Stimulated activated CD4-positive, alpha-beta T cell treated with anti-CD3 and anti-CD28 coated beads, TNF-alpha, amount 100 ng/mL, for 48 hours (primary cell): Measurements from ENCODE around the gene DNASE1L3.

ENCODE experiments used
- DNase-seq, 3 donors: peaks; one replicate each; pipeline ENCODE4 v3.0.0-alpha.2; 2020; ENCODE audit warnings: low read depth in 3 of 3

DNASE1L3 gene

DNA sequence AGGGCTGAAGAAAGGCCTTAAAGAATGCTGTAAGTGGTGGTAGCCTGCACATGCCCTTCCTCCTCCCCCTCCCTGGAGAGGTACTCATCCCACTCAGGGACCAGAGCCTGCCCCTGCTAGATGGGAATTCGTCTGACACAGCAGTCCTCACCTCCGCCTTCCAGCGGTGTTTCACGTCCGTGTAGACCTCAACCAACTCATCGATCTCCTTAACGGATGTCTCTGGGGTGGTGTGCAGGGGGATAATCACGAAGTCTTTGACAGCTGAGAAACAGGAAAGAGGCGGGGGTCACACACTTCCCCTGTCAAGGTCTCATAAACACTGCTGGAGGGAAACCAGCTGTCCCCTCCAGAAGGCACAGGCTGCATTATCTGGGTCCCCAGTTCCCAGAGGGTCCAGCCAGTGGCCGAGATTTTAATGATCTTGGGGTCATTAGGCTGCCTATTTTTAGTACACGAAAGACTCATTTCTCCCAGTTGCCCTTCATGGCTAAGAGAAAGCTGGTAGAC lies 9.9 kb downstream of the DNASE1L3 start:
- DNase-seq: no peak

DNA sequence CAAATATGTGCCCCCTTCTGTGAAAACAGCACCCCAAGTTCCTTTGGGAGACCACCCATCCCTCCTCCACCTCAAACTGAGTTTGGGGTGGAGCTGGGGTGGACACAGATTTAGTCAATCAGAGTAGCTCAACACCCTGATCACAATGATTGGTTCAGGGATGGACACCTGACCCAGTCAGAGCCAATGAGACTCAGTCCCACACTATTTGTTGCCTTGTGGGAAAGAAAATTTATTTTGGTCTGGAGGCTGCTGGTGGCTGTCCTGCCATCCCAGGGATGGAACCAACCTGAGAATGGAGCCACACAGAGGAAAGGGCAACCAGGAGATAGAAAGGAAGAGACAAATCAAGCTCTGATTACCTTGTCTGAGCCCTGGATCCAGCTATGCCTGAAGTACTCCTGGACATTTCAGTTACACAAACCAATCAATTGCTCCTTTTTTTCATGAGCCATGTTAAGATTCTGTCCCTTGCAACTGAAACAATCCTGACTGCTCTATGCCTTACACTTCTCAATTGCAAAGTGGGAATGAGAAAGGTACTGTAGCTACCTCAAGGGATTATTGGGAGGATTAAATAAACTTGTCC lies 10.6 kb downstream of the DNASE1L3 start:
- no peak for DNase-seq

DNA sequence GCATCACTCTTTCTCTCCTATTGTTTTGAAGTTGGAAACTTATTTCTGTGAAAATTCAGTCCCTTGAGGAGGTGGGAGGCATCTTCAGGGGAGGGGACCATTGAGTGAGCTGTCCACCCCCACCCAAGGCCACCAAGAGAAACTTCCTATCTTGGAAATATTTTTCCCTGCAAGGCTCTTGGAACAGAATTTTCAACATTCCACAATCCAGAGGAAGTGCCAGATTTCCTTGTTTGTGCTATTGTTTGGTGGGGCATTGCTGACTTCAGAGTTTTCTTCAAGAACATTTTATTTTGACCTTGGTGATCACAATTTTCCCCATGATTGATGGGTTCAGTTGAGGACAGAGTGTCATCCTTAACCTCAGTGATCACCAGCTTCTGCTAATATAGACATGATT lies 12.0 kb downstream of the DNASE1L3 start:
- DNase-seq: no peak

DNA sequence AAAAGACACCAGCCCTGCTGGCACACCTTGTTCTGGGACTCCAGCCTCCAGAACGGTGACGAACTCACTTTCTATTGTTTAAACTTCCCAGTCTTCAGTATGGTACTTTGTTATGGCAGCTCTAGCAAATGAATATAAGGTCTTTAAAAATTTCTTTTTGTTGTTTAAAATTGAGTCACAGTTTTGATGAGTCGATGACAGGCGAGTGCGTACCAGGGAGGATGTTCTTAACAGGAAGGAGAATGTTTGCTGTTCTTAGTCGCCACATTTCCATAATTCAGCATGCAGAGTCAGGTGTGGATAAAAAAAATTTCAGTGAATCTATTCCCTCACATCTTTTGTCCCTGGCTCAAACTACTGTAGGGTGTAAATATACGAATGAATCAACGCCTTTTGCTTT lies 12.4 kb downstream of the DNASE1L3 start:
- DNase-seq: no peak

DNA sequence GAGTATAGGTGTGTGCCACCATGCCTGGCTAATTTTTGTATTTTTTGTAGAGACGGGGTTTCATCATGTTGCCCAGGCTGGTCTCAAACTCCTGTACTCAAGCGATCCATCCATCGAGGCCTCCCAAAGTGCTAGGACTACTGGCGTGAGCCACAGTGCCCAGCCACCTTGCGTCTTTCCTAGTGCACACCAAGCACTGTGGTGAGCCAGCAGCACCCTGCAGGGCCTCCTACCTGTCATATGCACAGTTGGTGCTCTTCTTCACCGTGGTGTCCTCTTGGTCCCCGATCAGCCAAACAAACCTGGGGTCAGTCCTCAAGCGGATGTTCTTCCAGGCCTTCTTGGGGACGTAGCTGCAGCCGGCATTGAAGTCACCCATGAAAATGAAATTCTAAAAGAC lies 13.2 kb downstream of the DNASE1L3 start:
- DNase-seq: no peak

DNA sequence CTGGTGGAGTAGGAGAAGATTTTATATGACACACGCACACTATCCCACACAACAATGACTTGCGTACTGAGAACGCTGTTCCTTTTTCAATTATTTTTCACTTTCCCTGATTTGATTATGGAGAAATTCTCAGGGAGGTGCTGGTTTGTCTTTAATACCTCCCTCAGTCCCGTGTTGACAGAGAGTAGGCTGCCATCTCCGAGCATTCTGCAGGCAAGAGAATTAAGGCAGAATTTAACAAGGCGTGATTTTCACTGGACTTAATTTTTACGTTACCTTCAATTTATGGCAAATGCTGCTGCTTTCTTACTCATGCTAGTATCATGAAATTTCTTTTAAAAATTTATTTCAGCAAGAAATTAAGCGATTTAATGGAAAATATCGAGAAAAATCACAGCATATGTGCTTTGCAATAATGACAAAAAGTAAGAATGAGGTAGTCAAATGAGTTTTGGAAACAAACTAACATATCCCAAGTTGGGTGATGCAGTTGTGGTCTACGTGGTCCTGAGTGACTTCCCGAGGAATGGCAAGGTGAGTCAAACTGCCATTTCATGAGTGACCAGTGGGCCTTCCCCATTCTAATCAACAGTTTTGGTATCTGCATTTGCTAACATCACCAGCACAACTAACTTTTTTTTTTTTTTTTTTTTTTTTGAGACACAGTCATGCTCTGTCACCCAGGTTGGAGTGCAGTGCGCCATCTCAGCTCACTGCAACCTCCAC lies 16.9 kb downstream of the DNASE1L3 start:
- no peak for DNase-seq

DNA sequence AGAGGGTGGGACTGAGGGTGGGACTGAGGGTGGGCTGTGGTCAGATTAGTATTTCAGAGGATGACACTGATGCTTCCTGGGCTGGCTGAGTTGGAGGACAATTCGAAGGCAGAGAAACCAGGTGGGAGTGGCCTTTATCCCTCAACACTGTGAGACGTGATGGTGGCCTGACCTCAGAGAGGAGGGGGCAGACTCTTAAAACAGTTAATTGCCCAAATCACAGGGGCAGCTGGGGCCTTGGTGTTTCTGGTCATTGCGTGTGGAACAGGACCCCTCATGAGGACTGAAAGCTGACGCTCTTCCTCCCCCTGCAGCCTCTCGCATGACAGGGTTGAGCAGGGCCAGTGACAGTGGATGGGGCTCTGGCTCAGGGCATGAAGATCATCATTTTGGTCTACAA lies 18.7 kb downstream of the DNASE1L3 start:
- no peak for DNase-seq

DNA sequence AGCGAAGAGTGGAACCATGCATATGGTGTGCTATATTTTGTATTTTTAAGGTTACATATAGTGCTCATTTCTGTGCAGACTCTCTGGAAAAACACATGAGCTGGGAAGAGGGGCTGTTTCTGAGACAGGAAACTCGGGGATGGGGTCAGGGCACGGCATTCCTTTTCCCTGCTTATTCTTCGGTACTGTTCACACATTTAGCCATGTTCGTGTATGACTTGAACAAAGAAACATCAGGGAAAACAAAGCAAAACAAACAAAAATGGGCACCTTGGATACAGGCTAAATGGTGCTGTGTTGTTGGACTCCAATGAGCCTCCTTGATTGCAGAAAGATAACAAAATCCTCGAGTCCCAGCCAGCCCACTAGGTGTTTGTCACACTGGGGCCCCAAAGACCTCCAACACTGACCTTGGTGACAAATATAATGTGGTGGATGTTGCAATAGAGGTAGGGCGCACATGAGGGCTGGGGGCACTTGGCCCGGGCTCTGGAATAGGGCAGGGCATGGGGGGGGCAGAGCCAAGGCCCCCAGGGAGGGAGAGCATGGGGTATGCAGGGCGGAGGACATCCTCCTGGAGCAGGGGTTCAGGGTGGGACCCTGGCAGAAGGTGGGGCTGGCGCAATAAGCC lies 19.3 kb downstream of the DNASE1L3 start:
- DNase-seq: no peak

DNA sequence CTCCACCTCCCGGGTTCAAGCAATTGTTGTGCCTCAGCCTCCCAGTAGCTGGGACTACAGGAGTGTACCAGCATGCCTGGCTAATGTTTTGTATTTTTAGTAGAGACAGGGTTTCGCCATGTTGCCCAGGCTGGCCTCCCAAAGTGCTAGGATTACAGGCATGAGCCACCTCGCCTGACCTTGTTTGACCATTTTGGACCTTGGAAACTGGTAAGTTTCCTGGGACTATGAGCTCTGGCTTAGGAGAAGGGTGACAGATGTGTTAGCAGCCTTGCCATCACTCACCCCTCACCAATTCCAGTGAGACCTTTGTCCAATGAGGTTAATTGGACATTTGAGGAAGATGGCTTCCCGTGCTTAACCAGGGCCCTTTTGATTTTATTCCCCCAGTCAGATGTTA lies 19.9 kb downstream of the DNASE1L3 start:
- no peak for DNase-seq

DNA sequence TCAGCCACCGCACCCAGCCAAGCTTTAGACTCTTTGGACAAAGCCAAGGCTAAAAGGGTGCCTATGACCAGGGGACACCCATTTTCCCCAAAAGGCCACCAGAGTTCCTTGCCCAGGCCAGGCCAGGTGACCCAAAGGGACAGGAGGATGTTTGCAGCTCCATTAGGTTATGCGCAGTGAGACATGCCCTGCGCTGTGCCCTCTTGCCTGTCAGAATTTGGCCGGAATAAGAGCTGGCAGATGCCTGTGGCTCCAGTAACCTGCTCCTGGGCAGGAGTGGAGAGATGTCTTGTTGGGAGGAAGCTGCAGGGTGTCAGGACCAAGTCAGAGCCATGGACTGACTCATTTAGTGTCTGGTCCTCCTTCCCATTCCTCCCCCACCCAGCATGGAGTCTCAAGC lies 20.5 kb downstream of the DNASE1L3 start:
- DNase-seq: no peak

DNA sequence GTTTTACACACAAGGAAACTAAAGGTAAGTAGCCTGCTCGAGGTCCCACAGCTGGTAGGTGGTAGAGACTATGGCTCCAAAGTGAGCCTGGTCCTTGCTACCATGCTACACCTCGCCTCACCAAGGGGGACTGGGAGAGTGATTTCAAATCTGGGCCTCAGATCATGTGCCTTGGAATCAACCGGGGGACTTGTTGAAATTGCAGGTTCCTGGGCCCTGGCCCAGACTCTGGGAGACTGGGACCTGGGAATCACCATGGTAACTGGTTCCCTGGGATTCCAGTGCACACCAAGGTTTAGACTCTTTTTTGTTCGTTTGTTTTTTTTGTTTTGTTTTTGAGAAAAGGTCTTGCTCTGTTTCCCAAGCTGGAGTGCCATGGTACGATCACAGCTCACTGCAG lies 21.1 kb downstream of the DNASE1L3 start:
- DNase-seq: no peak

DNA sequence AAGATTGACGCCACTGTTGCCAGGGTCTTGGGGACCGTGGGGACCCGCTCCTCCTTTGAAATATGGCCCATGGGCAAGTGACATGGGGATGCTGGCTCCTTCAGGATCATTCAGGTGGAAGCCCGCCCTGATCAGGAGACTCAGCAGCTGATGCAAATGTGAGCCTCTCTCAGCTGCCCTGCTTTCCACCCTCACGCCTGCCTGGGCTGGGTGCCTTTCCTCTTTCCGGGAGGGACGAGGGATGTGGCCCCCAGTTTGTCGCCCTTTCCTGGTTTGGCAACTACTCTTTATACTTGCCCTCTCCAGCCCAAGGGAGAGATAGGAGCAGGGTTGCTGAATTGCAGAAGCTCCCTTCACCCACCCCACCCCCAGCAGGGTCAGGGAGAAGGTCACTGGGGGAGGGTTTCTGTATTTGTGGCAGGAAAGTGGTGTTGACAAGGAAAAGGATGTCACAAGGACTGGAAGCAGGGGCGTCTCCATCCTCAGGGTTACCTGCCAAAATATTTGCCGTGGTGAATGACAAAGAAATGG lies 21.8 kb downstream of the DNASE1L3 start:
- DNase-seq: no peak

DNA sequence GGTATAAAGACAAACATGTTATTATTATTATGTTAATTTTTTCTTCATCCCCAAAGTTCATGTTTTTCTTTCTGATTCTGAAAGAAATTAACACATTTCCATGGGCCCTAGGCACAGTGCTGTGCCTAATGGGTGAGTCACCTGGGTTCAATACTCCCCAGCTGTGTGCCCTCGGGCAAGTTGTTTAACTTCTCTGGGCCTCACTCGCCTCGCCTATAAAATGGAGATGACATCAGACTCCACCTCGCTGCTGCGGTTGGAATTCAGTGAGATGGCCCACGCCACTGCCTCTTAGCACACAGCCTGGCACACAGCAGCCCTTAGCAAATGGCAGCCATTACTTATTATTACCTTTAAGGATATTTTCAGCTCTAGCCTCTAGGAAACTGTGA lies 22.6 kb downstream of the DNASE1L3 start:
- no peak for DNase-seq

DNA sequence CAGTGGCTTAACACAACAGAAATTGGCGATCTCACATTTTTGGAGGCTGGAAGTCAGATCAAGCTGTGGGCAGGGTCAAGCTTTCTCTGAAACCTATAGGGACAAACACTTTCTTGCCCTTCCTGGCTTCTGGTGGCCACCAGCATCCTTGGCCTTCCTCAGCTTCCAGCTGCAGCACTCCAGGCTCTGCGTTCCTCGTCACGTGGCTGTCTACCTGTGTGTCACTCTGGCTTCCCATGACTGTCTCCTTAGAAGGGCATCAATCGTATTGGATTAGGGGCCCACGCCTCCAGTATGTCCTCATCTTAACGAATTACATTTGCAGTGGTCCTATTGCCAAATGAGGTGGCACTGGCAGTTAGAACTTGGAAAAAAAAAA lies 25.8 kb downstream of the DNASE1L3 start:
- no peak for DNase-seq

DNA sequence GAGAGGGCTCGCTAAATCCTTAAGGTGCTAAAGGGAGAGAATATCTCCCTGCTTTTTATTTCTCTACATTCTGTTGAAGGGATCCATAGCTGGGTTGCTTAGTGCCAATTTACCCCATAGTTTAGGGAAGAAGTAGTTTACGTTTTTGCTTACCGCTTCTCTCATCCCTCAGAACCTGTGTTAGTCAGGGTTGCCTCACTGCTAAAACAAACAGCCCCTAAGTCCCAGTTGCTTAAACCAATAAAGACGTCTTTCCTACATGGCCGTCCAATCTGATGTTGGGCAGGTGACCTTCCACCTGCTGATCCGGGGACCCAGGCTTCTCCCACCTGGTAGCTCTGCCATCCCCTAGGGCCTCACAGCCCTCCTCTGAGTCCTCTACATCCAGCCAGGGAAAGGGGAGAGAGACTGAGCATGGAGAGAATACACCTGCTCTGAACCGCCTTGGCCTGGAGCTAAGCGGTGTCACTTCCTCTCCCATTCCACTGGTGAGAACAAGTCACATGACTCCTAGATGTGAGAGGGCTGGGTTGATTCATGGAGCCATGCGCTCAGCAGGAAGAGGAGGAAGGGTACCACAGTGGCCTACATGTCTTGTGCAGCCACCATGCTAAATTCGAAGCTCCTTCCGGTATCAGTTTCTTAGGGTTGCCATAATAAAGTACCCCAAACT lies 26.3 kb downstream of the DNASE1L3 start:
- no peak for DNase-seq

DNA sequence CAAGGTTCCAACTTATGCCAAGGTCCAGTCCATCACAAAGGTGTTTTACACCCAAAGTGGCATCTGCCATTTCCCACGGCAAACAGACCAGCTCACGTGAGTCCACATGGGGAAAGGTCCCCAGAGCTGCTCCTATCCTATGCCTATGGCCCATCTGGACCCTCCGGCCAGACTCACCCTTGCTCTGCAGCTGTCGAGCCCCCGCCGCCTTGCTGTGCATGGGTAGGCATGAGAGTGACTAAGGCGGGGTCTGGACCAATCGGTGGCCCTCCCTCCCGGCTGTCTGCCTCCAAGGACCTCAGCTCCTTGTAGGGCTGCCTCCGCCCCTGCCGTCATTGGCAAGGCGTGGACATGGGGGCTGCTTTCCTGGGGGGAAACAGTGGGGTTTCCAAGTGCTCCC lies 26.9 kb downstream of the DNASE1L3 start:
- DNase-seq: no peak

DNA sequence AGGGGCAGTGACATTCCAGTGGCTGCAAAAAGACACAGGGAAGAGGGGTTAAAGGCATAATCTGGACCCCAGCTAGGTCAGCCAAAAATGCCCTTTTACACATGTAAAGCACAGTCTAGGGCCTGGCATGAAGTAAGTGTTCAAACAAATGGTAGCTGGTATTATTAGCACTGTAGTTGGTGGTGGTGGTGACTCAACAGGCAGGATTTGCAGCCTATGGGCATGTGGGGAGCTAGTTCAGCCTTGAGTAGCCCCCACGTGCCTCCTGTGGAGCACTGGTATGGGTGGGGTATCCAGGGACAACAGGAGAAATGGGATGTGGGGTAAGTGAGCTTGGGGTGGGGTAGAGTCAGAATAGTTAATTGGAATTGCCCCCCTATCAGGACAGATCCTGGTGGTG lies 27.6 kb downstream of the DNASE1L3 start:
- no peak for DNase-seq

DNA sequence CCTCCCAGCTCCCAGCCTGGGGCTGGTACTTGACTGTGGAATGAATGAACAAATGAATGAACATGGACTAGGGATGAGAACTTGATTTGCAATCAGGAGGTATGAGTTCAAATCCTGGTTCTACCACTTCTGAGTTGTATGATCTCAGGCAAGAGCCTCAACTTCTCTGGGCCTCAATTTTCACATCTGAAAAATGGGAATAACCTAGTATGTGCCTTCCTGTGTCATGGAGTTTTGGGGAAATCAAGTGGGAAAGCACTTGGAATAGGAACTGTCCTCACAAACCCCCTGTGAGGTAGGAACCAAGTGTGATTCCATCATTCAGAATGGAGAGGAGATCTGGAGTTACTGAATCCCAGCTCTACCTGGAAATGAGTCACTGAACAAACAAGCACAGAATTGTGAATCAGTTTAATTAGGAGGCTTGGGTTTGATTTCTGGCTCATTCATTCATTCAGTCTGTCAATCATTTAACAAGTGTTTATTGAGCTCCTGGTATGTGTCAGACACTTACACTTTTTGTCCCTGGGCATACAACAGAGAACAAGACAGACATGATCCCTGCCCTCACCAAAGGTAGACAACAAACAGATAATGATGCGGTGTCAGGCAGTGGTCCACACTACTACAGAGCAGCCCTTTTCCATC lies 29.7 kb downstream of the DNASE1L3 start:
- DNase-seq: no peak

DNA sequence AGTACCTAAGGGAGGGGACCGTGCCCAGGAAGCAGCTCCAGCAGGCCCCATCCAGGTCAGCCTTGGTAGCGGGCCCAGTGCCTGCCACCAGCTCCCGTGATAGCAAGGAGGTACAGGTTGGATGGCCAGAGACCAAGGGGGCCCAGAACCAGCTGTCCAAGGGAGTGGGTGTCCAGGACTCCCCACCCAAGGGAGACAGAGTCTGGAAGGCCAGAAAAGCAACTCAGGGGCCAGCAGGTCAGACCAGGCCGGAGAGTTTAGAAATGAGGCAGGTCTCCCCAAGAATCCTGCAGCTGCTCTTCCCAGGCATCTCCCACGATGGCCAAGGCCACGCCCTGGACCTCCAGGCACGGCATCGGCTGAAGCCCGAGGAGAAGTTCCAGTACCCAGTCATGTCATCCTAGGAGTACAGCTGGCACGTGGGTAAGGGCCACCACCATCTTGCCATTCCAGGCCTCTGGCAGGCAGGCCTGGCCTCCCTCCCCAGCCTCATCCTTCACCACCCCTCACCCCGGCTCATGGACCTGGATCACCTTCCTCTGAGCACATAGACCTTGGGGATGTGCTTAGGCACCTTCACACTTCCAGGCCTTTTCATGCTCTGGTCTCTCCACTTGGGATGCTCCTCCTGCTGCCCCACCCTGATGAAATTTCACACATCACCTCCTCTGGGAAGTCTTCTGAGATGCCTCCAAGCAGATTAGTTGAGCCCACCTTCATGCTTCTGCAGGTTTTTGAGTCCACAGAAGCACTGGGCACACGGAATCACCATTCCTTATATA lies 30.5 kb downstream of the DNASE1L3 start:
- DNase-seq: no peak

DNA sequence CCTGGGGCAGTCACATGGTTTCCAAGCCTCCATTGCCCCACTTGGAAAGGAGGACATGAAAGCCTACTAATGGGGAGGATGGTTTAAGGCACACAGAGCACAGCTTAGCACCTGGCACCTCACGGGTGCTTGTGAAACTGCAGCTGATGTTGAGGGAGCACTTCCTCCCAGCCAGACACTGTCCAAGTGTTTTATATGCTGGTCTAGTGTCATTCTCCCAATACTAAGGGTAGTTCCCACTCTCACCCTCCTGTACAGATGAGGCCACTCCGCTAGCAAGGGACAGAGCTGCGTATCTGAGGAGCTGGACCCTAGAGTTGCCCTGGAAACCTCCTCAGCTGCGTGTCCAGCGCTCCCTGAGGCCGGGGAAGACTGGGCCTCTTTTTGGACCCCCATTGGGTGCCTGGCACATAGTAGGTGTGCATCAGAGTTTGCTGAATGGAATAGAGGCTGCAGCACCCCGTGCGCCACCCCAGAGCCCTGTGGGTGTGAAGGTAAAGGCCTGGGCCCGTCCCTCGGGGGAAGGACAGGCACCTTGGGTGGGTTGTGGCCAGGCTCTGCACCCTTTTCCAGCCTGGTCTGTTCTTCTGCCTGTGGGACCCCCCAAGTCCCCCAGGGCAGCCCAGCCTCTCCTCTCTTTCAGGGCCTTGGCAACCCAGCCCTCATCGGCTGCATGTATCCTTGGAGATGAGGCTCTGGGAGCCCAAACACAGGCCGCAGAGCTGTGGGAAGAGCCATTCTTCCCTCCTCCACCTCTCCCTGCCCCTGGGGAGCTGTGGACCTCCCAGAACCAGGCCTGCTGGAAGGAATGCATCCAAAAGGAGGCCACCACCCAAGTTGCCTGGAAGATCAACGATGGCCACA lies 31.3 kb downstream of the DNASE1L3 start:
- DNase-seq: no peak
